ENCODE results near the gene CRTC1.

GRCh38 chr19:18743784-18744418 lies 60.4 kb downstream of the CRTC1 start:
- no peak for TF ChIP-seq CTCF (IDR thresholded peaks at IDR 0.05; ENCODE audit: low read depth, low read length, poor library complexity, severe bottlenecking)
- no peak for TF ChIP-seq EZH2phosphoT487 (IDR thresholded peaks at IDR 0.05; ENCODE audit: borderline replicate concordance, low read length)

Data from DOHH2 (cell line).